ENCODE data around the gene PRDM1.

PRDM1 gene

GRCh38 chr6:106087548-106088325, 1.6 kb downstream of the PRDM1 start:
- in situ Hi-C loops (cut with HindIII; ENCODE audit: low pct_ligation_motif_present, low pct_unique_long_range_greater_than_20kb, low sequenced_read_pairs), result no loop called here
- no peak for DNase-seq

GRCh38 chr6:106090001-106090400, 3.9 kb downstream of the PRDM1 start:
- in situ Hi-C loops (cut with HindIII; ENCODE audit: low pct_ligation_motif_present, low pct_unique_long_range_greater_than_20kb, low sequenced_read_pairs), result no loop called here
- DNase-seq, result no peak

GRCh38 chr6:106092279-106092678, 6.1 kb downstream of the PRDM1 start:
- in situ Hi-C loops (cut with HindIII; ENCODE audit: low pct_ligation_motif_present, low pct_unique_long_range_greater_than_20kb, low sequenced_read_pairs), result no loop called here
- DNase-seq, result no peak

GRCh38 chr6:106094261-106094963, 8.3 kb downstream of the PRDM1 start:
- in situ Hi-C loops (cut with HindIII; ENCODE audit: low pct_ligation_motif_present, low pct_unique_long_range_greater_than_20kb, low sequenced_read_pairs), result no loop called here
- no peak for DNase-seq

- in situ Hi-C loops (cut with HindIII; ENCODE audit: low pct_ligation_motif_present, low pct_unique_long_range_greater_than_20kb, low sequenced_read_pairs), result no loop called here
- DNase-seq, result no peak
These were observed 8.8 kb downstream of the PRDM1 start for GRCh38 chr6:106094964-106095335.

- in situ Hi-C loops (cut with HindIII; ENCODE audit: low pct_ligation_motif_present, low pct_unique_long_range_greater_than_20kb, low sequenced_read_pairs), result no loop called here
- peak; percentile 29 for DNase-seq
These were observed 11.5 kb downstream of the PRDM1 start for GRCh38 chr6:106097411-106098231.

GRCh38 chr6:106098383-106099234, 12.5 kb downstream of the PRDM1 start:
- in situ Hi-C loops (cut with HindIII; ENCODE audit: low pct_ligation_motif_present, low pct_unique_long_range_greater_than_20kb, low sequenced_read_pairs), result no loop called here
- no peak for DNase-seq

- no peak for DNase-seq
- in situ Hi-C loops (cut with HindIII; ENCODE audit: low pct_ligation_motif_present, low pct_unique_long_range_greater_than_20kb, low sequenced_read_pairs), result no loop called here
These were observed 13.1 kb downstream of the PRDM1 start for GRCh38 chr6:106099235-106099537.

- in situ Hi-C loops (cut with HindIII; ENCODE audit: low pct_ligation_motif_present, low pct_unique_long_range_greater_than_20kb, low sequenced_read_pairs), result no loop called here
- DNase-seq, result no peak
These were observed 14.6 kb downstream of the PRDM1 start for GRCh38 chr6:106100755-106101154.

GRCh38 chr6:106101466-106101865, 15.3 kb downstream of the PRDM1 start:
- no peak for DNase-seq
- in situ Hi-C loops (cut with HindIII; ENCODE audit: low pct_ligation_motif_present, low pct_unique_long_range_greater_than_20kb, low sequenced_read_pairs), result no loop called here

GRCh38 chr6:106102034-106102433, 15.9 kb downstream of the PRDM1 start:
- in situ Hi-C loops (cut with HindIII; ENCODE audit: low pct_ligation_motif_present, low pct_unique_long_range_greater_than_20kb, low sequenced_read_pairs), result no loop called here
- no peak for DNase-seq

- in situ Hi-C loops (cut with HindIII; ENCODE audit: low pct_ligation_motif_present, low pct_unique_long_range_greater_than_20kb, low sequenced_read_pairs), result no loop called here
- DNase-seq, result no peak
These were observed 17.0 kb downstream of the PRDM1 start for GRCh38 chr6:106102967-106103727.

- in situ Hi-C loops (cut with HindIII; ENCODE audit: low pct_ligation_motif_present, low pct_unique_long_range_greater_than_20kb, low sequenced_read_pairs), result no loop called here
- DNase-seq, result no peak
These were observed 17.6 kb downstream of the PRDM1 start for GRCh38 chr6:106103728-106104109.

GRCh38 chr6:106104476-106104875, 18.3 kb downstream of the PRDM1 start:
- DNase-seq, result no peak
- in situ Hi-C loops (cut with HindIII; ENCODE audit: low pct_ligation_motif_present, low pct_unique_long_range_greater_than_20kb, low sequenced_read_pairs), result no loop called here

- in situ Hi-C loops (cut with HindIII; ENCODE audit: low pct_ligation_motif_present, low pct_unique_long_range_greater_than_20kb, low sequenced_read_pairs), result no loop called here
- no peak for DNase-seq
These were observed 18.8 kb downstream of the PRDM1 start for GRCh38 chr6:106104941-106105340.

- in situ Hi-C loops (cut with HindIII; ENCODE audit: low pct_ligation_motif_present, low pct_unique_long_range_greater_than_20kb, low sequenced_read_pairs), result no loop called here
These were observed 19.4 kb downstream of the PRDM1 start for GRCh38 chr6:106105493-106105892.

GRCh38 chr6:106106276-106107042, 20.3 kb downstream of the PRDM1 start:
- in situ Hi-C loops (cut with HindIII; ENCODE audit: low pct_ligation_motif_present, low pct_unique_long_range_greater_than_20kb, low sequenced_read_pairs), result no loop called here

More at GRCh38 chr6:106105493-106105892, 19.4 kb downstream of the PRDM1 start:
- no peak for DNase-seq

More at GRCh38 chr6:106106276-106107042, 20.3 kb downstream of the PRDM1 start:
- no peak for DNase-seq
